Measurements from ENCODE around the gene PTPRG. TPM values are rescaled to one million over a fixed set of nuclear protein-coding genes. Genes with fewer than 3 reads are reported as not detected.

PTPRG gene
- total RNA-seq, 3 donors from 2014 or later (not counting 1 experiment from before 2014, with no cell fraction given): 1.0 to 2.9 (median 2.5) TPM

DNA sequence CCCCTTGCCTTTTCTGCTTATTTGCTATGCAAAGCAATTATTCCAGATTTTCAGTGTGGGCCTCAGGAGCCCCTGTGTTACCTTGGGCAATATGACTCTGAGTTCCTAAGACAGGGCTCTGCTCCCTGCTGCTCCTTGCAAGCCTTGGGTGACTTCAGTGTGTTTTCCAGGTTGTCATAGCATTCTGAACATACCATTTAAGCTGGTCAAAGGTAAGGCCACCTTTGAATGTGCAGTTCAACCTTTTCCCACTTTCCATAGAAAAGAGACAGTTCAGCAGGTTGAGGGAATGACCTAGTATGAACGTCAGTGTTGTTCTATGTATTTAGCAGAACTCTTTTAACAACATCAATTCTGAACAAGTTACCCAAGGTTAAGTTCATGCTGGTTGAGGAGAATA, 302.2 kb downstream of the PTPRG start:
- H3K36me3 ChIP-seq (ENCODE audit: control insufficient read depth, insufficient read depth, low read length): no peaks in the 10 kb centered on the region
- peaks cover 0 to 6% of the 10 kb centered on the region in 2 donors for H3K27me3 Mint-ChIP-seq (ENCODE audit: low read depth in 2 of 2)
- no peak overlapping the region for H3K4me3 ChIP-seq (ENCODE audit: low read length)
- H3K36me3 Mint-ChIP-seq: no peaks in the 10 kb centered on the region
- TF ChIP-seq, protein P1, sequence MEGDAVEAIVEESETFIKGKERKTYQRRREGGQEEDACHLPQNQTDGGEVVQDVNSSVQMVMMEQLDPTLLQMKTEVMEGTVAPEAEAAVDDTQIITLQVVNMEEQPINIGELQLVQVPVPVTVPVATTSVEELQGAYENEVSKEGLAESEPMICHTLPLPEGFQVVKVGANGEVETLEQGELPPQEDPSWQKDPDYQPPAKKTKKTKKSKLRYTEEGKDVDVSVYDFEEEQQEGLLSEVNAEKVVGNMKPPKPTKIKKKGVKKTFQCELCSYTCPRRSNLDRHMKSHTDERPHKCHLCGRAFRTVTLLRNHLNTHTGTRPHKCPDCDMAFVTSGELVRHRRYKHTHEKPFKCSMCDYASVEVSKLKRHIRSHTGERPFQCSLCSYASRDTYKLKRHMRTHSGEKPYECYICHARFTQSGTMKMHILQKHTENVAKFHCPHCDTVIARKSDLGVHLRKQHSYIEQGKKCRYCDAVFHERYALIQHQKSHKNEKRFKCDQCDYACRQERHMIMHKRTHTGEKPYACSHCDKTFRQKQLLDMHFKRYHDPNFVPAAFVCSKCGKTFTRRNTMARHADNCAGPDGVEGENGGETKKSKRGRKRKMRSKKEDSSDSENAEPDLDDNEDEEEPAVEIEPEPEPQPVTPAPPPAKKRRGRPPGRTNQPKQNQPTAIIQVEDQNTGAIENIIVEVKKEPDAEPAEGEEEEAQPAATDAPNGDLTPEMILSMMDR (IDR thresholded peaks at IDR 0.05): no peak
- H3K4me1 Mint-ChIP-seq: no peaks in the 10 kb centered on the region
- H3K27ac ChIP-seq (ENCODE audit: low read length): no peak overlapping the region
- no peak for ATAC-seq
- intact Hi-C loops (cut with micrococcal nuclease): no loop called here
- no CpG with 5 or more reads among the region's 1 CpG for WGBS (ENCODE audit: insufficient coverage)
- no peaks in the 10 kb centered on the region for H3K4me1 ChIP-seq (ENCODE audit: control insufficient read depth, insufficient read depth, low read length)
- H3K9me3 ChIP-seq (ENCODE audit: control insufficient read depth, insufficient read depth, low read length): no peaks in the 10 kb centered on the region
- no peak overlapping the region for H3K4me3 Mint-ChIP-seq
- H3K27ac Mint-ChIP-seq: no peak overlapping the region
- H3K9me3 Mint-ChIP-seq: no peaks in the 10 kb centered on the region
- no peaks in the 10 kb centered on the region for H3K27me3 ChIP-seq (ENCODE audit: control insufficient read depth, insufficient read depth, low read length)
- DNase-seq: no peak

DNA sequence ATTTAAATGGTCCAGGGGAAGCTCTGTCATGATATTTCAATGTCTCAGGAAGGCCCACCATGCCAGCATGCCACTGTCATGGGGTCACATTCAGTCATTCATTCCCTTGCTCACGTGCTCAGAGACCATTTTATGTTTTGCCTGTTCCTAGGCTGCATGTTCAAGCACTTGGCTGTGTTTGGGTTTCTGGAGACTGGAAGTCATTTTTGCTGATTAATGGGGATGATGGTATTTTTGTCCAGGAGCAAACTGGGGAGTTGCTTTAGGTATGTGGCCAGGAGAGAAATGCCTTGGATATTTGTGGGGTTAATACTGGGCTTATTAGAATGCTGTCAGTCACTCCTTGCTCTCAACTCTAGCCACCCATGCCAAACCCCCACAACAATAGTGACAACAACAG, 303.5 kb downstream of the PTPRG start:
- Mint-ChIP-seq H3K36me3 (no peaks in the 10 kb centered on the region), H3K27me3 (ENCODE audit: low read depth in 2 of 2) (no peaks in the 10 kb centered on the region), H3K9me3 (no peaks in the 10 kb centered on the region), H3K4me3 (no peak overlapping the region), H3K4me1 (no peaks in the 10 kb centered on the region), H3K27ac (no peak overlapping the region)
- H3K27ac ChIP-seq (ENCODE audit: low read length): no peak overlapping the region
- DNase-seq (no peak), ATAC-seq (no peak)
- H3K36me3 ChIP-seq (ENCODE audit: control insufficient read depth, insufficient read depth, low read length): no peaks in the 10 kb centered on the region
- TF ChIP-seq, protein P1 (IDR thresholded peaks at IDR 0.05): no peak
- intact Hi-C loops (cut with micrococcal nuclease): no loop called here
- H3K4me3 ChIP-seq (ENCODE audit: low read length): no peak overlapping the region
- no peaks in the 10 kb centered on the region for H3K9me3 ChIP-seq (ENCODE audit: control insufficient read depth, insufficient read depth, low read length)
- H3K27me3 ChIP-seq (ENCODE audit: control insufficient read depth, insufficient read depth, low read length): no peaks in the 10 kb centered on the region
- 86% methylated on average over 1 of the region's 1 CpG for WGBS (ENCODE audit: insufficient coverage)
- no peaks in the 10 kb centered on the region for H3K4me1 ChIP-seq (ENCODE audit: control insufficient read depth, insufficient read depth, low read length)

DNA sequence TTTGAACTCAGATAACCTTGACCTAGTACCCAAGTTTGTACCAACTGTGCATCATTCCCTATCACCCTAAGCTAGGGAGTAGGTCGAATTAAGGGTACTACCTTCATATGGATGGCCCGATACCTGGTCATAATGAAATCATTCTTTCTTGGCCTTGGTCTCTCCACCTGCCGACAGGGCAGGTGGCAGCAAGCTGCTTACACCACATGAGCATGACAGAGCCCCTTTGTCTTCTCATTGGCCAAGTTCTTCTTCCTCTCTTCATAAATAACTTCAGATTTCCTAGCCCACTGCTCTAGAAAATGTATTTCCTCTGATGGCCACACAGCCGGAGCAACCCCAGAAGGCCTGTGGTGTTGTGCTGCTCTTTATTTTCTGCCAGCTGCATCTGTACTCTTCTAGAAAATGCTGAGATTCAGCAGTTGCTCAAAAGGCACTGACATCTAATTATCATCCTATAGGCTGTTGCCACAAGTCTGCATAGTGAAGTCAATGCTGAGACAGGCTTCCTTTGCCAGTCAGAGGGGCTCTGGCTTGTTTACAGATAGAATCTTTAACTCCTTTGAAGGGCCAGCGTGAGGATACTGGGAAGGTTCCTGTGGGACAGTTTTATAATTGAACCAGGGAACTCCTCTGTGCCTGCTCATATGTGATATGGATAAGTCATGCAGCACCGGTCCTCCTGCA, 304.2 kb downstream of the PTPRG start:
- intact Hi-C loops (cut with micrococcal nuclease): no loop called here
- no peaks in the 10 kb centered on the region for H3K27me3 Mint-ChIP-seq (ENCODE audit: low read depth in 2 of 2)
- no peaks in the 10 kb centered on the region for H3K4me1 ChIP-seq (ENCODE audit: control insufficient read depth, insufficient read depth, low read length)
- H3K27me3 ChIP-seq (ENCODE audit: control insufficient read depth, insufficient read depth, low read length): no peaks in the 10 kb centered on the region
- H3K27ac ChIP-seq (ENCODE audit: low read length): no peak overlapping the region
- H3K36me3 ChIP-seq (ENCODE audit: control insufficient read depth, insufficient read depth, low read length): no peaks in the 10 kb centered on the region
- H3K4me3 Mint-ChIP-seq: no peak overlapping the region
- TF ChIP-seq, protein P1 (IDR thresholded peaks at IDR 0.05): no peak
- no peak overlapping the region for H3K27ac Mint-ChIP-seq
- WGBS (ENCODE audit: insufficient coverage): 82% methylated on average over 6 of the region's 6 CpGs
- no peaks in the 10 kb centered on the region for H3K9me3 ChIP-seq (ENCODE audit: control insufficient read depth, insufficient read depth, low read length)
- no peaks in the 10 kb centered on the region for H3K36me3 Mint-ChIP-seq
- no peak for DNase-seq
- H3K9me3 Mint-ChIP-seq: no peaks in the 10 kb centered on the region
- no peak for ATAC-seq
- H3K4me3 ChIP-seq (ENCODE audit: low read length): no peak overlapping the region
- no peaks in the 10 kb centered on the region for H3K4me1 Mint-ChIP-seq

DNA sequence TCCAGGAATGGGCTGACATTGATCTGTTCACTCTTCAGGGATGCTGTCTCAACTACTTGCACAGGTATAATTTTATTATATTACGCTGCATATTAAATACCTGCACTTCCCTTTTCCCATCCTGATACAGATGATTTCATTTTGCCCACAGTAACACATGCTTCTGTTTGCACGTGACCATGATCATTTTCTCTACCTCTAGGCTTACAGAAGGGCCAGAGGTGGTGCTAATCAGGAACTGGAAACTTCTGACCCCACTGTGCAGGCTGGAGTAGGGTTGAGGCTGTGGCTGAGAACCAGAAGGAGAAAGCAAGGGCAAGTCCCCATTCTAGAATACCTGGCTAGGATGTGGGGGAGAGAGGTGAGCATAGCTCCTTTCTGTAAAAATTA, 304.8 kb downstream of the PTPRG start:
- Mint-ChIP-seq H3K4me3 (no peak overlapping the region), H3K36me3 (no peaks in the 10 kb centered on the region), H3K27ac (no peak overlapping the region), H3K9me3 (no peaks in the 10 kb centered on the region), H3K4me1 (no peaks in the 10 kb centered on the region), H3K27me3 (ENCODE audit: low read depth in 2 of 2) (no peaks in the 10 kb centered on the region)
- ATAC-seq (no peak), DNase-seq (no peak)
- H3K4me1 ChIP-seq (ENCODE audit: control insufficient read depth, insufficient read depth, low read length): no peaks in the 10 kb centered on the region
- WGBS (ENCODE audit: insufficient coverage): 72% methylated on average over 2 of the region's 2 CpGs
- H3K27ac ChIP-seq (ENCODE audit: low read length): no peak overlapping the region
- no peaks in the 10 kb centered on the region for H3K9me3 ChIP-seq (ENCODE audit: control insufficient read depth, insufficient read depth, low read length)
- H3K4me3 ChIP-seq (ENCODE audit: low read length): no peak overlapping the region
- intact Hi-C loops (cut with micrococcal nuclease): no loop called here
- no peaks in the 10 kb centered on the region for H3K36me3 ChIP-seq (ENCODE audit: control insufficient read depth, insufficient read depth, low read length)
- no peaks in the 10 kb centered on the region for H3K27me3 ChIP-seq (ENCODE audit: control insufficient read depth, insufficient read depth, low read length)
- TF ChIP-seq, protein P1 (IDR thresholded peaks at IDR 0.05): no peak

Measured in natural killer cell (primary cell).